Measurements from ENCODE around the gene CADPS. TPM values are rescaled to one million over a fixed set of nuclear protein-coding genes. Genes with fewer than 3 reads are reported as not detected.
"Not testable (repeated sequence)": the region's sequence is repeated elsewhere in the genome, so short reads cannot be mapped to it uniquely, and the experiment has no call there.

CADPS gene
- total RNA-seq, 1 donor from 2014 or later: not detected

DNA sequence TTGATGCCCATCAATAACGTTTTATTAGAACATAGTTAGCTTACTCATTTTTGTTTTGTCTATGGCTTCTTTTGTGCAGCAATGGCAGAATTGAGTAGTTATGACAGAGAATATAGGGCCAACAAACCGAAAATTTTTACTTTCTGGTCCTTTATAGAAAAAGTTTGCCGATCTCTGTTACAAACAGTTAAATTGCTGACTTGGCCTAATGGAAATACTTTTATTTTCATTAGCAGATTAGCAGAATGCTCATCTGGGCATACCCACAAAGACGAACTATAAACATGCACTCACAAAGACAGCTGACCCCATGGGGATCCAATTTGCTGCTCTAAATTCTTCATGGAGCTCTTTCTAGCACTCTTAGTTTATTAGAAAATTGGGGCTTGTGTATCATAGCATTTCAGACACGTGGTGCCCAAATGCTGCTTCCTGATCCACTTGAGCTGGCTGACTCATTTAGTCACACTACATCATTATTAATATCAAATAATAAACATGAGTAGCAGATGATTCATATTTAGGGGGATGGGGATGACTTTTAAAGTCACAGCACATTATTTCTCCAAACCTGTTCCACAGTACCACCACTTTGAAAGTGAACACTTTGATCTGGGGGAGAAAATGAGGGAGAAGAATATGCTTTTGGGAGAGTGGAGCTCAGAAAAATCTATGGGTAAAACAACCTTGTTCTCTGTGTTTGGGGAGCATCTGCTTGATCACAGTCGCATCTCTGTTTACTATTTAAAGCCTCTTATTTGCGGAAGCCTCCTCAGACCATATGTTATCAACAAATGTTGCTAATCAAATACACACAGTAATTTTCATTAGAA lies 273.8 kb downstream of the CADPS start:
- H3K27me3 Mint-ChIP-seq (ENCODE audit: low read depth): no peaks in the 10 kb centered on the region
- DNase-seq (ENCODE audit: low spot score): no peak
- no peaks in the 10 kb centered on the region for H3K36me3 Mint-ChIP-seq (ENCODE audit: low read depth)
- no peaks in the 10 kb centered on the region for H3K9me3 Mint-ChIP-seq
- no peaks in the 10 kb centered on the region for H3K4me1 Mint-ChIP-seq (ENCODE audit: low read depth)
- no peak overlapping the region for H3K27ac Mint-ChIP-seq
- H3K4me3 Mint-ChIP-seq (ENCODE audit: low read depth): no peak overlapping the region
- intact Hi-C loops (cut with micrococcal nuclease): no loop called here

DNA sequence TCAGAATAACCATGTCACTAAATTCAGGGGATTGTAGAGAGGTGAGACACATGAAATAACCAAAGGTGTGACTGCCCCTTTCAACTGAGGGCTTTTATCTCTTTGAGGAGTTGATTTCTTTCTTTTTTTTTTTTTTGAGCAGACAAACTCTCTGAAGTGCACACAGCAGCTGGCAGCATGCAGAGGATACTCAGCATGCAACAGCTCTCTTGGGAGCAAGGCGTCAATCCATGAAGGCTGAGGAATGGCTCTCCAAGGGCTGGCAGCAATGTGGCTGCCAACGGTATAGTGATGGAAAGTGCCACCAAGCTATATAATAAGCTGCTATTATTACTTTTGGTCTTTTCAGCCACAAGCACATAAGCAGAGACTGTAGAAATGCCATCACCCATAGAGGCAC lies 275.2 kb downstream of the CADPS start:
- H3K36me3 Mint-ChIP-seq (ENCODE audit: low read depth): no peaks in the 10 kb centered on the region
- H3K4me1 Mint-ChIP-seq (ENCODE audit: low read depth): no peaks in the 10 kb centered on the region
- no peaks in the 10 kb centered on the region for H3K9me3 Mint-ChIP-seq
- H3K4me3 Mint-ChIP-seq (ENCODE audit: low read depth): no peak overlapping the region
- DNase-seq (ENCODE audit: low spot score): no peak
- intact Hi-C loops (cut with micrococcal nuclease): no loop called here
- H3K27me3 Mint-ChIP-seq (ENCODE audit: low read depth): no peaks in the 10 kb centered on the region
- H3K27ac Mint-ChIP-seq: no peak overlapping the region

GRCh38 chr3:62597491-62597890 lies 277.7 kb downstream of the CADPS start:
- DNase-seq (ENCODE audit: low spot score): no peak
- H3K36me3 Mint-ChIP-seq (ENCODE audit: low read depth): no peaks in the 10 kb centered on the region
- H3K27me3 Mint-ChIP-seq (ENCODE audit: low read depth): no peaks in the 10 kb centered on the region
- intact Hi-C loops (cut with micrococcal nuclease): no loop called here
- H3K4me3 Mint-ChIP-seq (ENCODE audit: low read depth): no peak overlapping the region
- no peaks in the 10 kb centered on the region for H3K9me3 Mint-ChIP-seq
- no peak overlapping the region for H3K27ac Mint-ChIP-seq
- no peaks in the 10 kb centered on the region for H3K4me1 Mint-ChIP-seq (ENCODE audit: low read depth)

DNA sequence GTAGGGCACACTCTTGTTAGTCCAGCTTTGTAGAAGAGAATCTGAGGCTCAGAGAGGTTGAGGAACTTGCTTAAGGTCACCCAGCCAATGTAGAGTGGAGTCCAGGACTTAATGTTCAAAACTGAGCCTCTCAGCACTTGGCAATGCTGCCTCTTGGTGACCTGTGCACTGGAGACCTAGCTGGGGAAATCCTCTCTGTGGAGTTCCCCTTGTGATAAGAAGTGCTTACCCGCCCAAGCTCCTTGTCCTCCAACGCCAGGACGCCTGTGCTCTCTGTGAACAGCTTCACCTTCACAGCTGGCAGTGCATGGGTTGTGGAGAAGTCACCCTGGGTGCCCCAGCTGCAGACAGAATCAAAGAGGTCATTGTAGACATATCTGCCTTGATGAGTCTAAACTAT lies 282.8 kb downstream of the CADPS start:
- Mint-ChIP-seq H3K9me3 (no peaks in the 10 kb centered on the region), H3K4me1 (ENCODE audit: low read depth) (no peaks in the 10 kb centered on the region), H3K27ac (no peak overlapping the region), H3K4me3 (ENCODE audit: low read depth) (no peak overlapping the region), H3K36me3 (ENCODE audit: low read depth) (no peaks in the 10 kb centered on the region), H3K27me3 (ENCODE audit: low read depth) (no peaks in the 10 kb centered on the region)
- intact Hi-C loops (cut with micrococcal nuclease): no loop called here
- no peak for DNase-seq (ENCODE audit: low spot score)

GRCh38 chr3:62589078-62589477 lies 286.1 kb downstream of the CADPS start:
- H3K4me3 Mint-ChIP-seq (ENCODE audit: low read depth): no peak overlapping the region
- no peaks in the 10 kb centered on the region for H3K27me3 Mint-ChIP-seq (ENCODE audit: low read depth)
- H3K4me1 Mint-ChIP-seq (ENCODE audit: low read depth): no peaks in the 10 kb centered on the region
- intact Hi-C loops (cut with micrococcal nuclease): no loop called here
- no peak for DNase-seq (ENCODE audit: low spot score)
- no peaks in the 10 kb centered on the region for H3K36me3 Mint-ChIP-seq (ENCODE audit: low read depth)
- no peaks in the 10 kb centered on the region for H3K9me3 Mint-ChIP-seq
- H3K27ac Mint-ChIP-seq: no peak overlapping the region

- H3K4me3 Mint-ChIP-seq (ENCODE audit: low read depth): no peak overlapping the region
- intact Hi-C loops (cut with micrococcal nuclease): no loop called here
- no peaks in the 10 kb centered on the region for H3K9me3 Mint-ChIP-seq
- no peaks in the 10 kb centered on the region for H3K27me3 Mint-ChIP-seq (ENCODE audit: low read depth)
- no peak for DNase-seq (ENCODE audit: low spot score)
- no peaks in the 10 kb centered on the region for H3K36me3 Mint-ChIP-seq (ENCODE audit: low read depth)
- no peak overlapping the region for H3K27ac Mint-ChIP-seq
- no peaks in the 10 kb centered on the region for H3K4me1 Mint-ChIP-seq (ENCODE audit: low read depth)
Measured at GRCh38 chr3:62587579-62588031, 287.6 kb downstream of the CADPS start.

DNA sequence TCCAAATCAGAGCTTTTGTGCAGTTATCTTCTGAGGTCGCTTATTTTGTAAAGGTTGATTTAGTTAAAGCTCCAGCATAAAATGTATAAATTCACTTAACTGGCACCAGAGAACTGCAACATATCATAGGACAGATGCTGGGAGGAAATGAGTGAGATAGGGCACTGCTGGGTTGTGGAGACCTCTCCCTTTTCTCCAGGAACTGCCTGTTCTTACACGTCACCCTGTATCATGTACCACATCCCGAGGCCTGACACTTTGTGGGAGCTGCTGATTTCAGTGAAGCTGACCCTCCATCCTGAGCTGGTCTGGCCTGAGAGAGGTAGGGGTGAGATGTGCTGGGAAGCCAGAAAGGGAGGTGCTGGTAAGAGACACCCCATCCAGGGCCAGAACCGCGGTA lies 288.0 kb downstream of the CADPS start:
- no peak for DNase-seq (ENCODE audit: low spot score)
- intact Hi-C loops (cut with micrococcal nuclease): no loop called here
- no peaks in the 10 kb centered on the region for H3K9me3 Mint-ChIP-seq
- no peak overlapping the region for H3K27ac Mint-ChIP-seq
- no peak overlapping the region for H3K4me3 Mint-ChIP-seq (ENCODE audit: low read depth)
- H3K27me3 Mint-ChIP-seq (ENCODE audit: low read depth): no peaks in the 10 kb centered on the region
- H3K36me3 Mint-ChIP-seq (ENCODE audit: low read depth): no peaks in the 10 kb centered on the region
- no peaks in the 10 kb centered on the region for H3K4me1 Mint-ChIP-seq (ENCODE audit: low read depth)

- intact Hi-C loops (cut with micrococcal nuclease): no loop called here
- Mint-ChIP-seq H3K36me3 (ENCODE audit: low read depth) (no peaks in the 10 kb centered on the region), H3K27me3 (ENCODE audit: low read depth) (no peaks in the 10 kb centered on the region), H3K27ac (no peak overlapping the region), H3K9me3 (no peaks in the 10 kb centered on the region), H3K4me1 (ENCODE audit: low read depth) (no peaks in the 10 kb centered on the region), H3K4me3 (ENCODE audit: low read depth) (no peak overlapping the region)
- no peak for DNase-seq (ENCODE audit: low spot score)
Measured at GRCh38 chr3:62586356-62586755, 288.9 kb downstream of the CADPS start.

GRCh38 chr3:62585861-62586260 lies 289.4 kb downstream of the CADPS start:
- intact Hi-C loops (cut with micrococcal nuclease): no loop called here
- DNase-seq (ENCODE audit: low spot score): no peak
- Mint-ChIP-seq H3K27ac (no peak overlapping the region), H3K27me3 (ENCODE audit: low read depth) (no peaks in the 10 kb centered on the region), H3K4me1 (ENCODE audit: low read depth) (no peaks in the 10 kb centered on the region), H3K36me3 (ENCODE audit: low read depth) (no peaks in the 10 kb centered on the region), H3K9me3 (no peaks in the 10 kb centered on the region), H3K4me3 (ENCODE audit: low read depth) (no peak overlapping the region)

- Mint-ChIP-seq H3K27me3 (ENCODE audit: low read depth) (no peaks in the 10 kb centered on the region), H3K4me1 (ENCODE audit: low read depth) (no peaks in the 10 kb centered on the region), H3K9me3 (peaks cover 3% of the 10 kb centered on the region), H3K27ac (no peak overlapping the region), H3K4me3 (ENCODE audit: low read depth) (no peak overlapping the region), H3K36me3 (ENCODE audit: low read depth) (no peaks in the 10 kb centered on the region)
- no peak for DNase-seq (ENCODE audit: low spot score)
- intact Hi-C loops (cut with micrococcal nuclease): no loop called here
Measured at GRCh38 chr3:62584636-62585035, 290.6 kb downstream of the CADPS start.

DNA sequence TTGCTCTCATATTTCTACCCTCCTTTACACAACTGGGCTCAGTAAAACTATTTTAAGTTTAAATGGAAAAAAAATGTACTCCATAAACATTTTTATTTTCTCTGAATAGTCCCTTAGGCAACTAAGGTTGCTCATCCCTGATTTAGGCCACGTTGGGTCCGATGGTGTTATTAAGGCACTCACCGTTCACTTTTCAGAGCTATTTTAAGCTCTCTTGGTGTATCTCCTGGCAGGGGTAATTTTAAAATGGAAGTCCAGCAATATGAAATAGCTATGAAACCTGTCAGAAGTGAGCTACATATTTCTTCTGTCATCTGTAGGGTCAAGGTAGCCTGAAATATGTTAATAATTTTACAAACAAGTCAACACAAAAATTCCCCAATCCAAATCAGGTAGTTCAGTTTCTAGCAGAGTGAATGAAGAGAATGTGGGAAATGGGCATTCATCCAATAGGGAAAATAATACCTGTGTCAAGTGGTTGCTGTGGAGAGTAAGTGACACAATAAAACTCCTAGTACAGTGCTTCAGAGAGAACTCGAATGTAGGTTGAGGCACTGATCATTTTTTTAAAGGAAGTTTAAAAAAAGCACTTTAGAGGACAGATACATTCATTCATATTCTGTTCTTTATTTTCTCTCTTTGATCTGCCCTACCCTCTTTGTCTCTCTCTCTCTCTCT lies 292.6 kb downstream of the CADPS start:
- Mint-ChIP-seq H3K4me1 (ENCODE audit: low read depth) (no peaks in the 10 kb centered on the region), H3K9me3 (peaks cover 12% of the 10 kb centered on the region), H3K27me3 (ENCODE audit: low read depth) (no peaks in the 10 kb centered on the region), H3K36me3 (ENCODE audit: low read depth) (no peaks in the 10 kb centered on the region), H3K4me3 (ENCODE audit: low read depth) (no peak overlapping the region), H3K27ac (no peak overlapping the region)
- intact Hi-C loops (cut with micrococcal nuclease): no loop called here
- DNase-seq (ENCODE audit: low spot score): no peak

- intact Hi-C loops (cut with micrococcal nuclease); DNase-seq (ENCODE audit: low spot score); H3K36me3 Mint-ChIP-seq (ENCODE audit: low read depth); H3K27me3 Mint-ChIP-seq (ENCODE audit: low read depth); H3K4me3 Mint-ChIP-seq (ENCODE audit: low read depth); H3K27ac Mint-ChIP-seq; H3K4me1 Mint-ChIP-seq (ENCODE audit: low read depth): not testable (repeated sequence)
- H3K9me3 Mint-ChIP-seq: peaks cover 12% of the 10 kb centered on the region
Measured at GRCh38 chr3:62580485-62580884, 294.7 kb downstream of the CADPS start.

DNA sequence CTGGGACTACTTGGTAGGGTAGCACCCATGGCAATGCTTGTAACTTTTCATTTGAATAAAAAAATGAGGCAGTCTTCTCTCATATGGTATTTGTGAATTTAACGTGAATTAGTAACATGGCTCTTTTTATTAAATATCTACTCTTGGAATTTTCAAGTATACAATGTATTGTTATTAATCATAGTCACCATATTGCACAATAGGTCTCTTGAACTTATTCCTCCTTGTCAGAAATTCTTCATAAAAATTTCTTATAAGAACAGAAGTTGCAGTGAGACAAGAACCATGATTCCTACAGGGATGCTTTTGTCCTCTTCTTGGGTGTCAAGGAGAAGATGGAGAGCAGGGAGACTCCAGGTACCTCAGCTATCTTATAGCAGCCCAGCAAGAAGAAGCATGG lies 298.1 kb downstream of the CADPS start:
- Mint-ChIP-seq H3K36me3 (ENCODE audit: low read depth) (no peaks in the 10 kb centered on the region), H3K4me3 (ENCODE audit: low read depth) (no peak overlapping the region), H3K4me1 (ENCODE audit: low read depth) (no peaks in the 10 kb centered on the region), H3K27ac (no peak overlapping the region), H3K9me3 (peaks cover 12% of the 10 kb centered on the region), H3K27me3 (ENCODE audit: low read depth) (no peaks in the 10 kb centered on the region)
- intact Hi-C loops (cut with micrococcal nuclease): no loop called here
- no peak for DNase-seq (ENCODE audit: low spot score)
